Neural progenitor cell (in vitro differentiated cells): ENCODE measurements around the gene CREB3L2. TPM values are rescaled to one million over a fixed set of nuclear protein-coding genes. Genes with fewer than 3 reads are reported as not detected.

Experiments
- DNase-seq: peaks from one replicate; pipeline ENCODE4 v3.0.0-alpha.2; 2016; ENCODE audit warnings: low spot score
- H2AFZ ChIP-seq: fragments of 200-600 bp; sonication (generic); replicated peaks from 2 replicates; pipeline ENCODE4 v1.6.1; 2016; ENCODE audit warnings: antibody characterized with exemption
- H3F3A ChIP-seq: fragments of 200-600 bp; sonication (generic); 2 replicates; pipeline ENCODE4 v1.6.1; 2016; ENCODE audit warnings: antibody characterized with exemption, low read depth
- H3K27ac ChIP-seq: fragments of 200-600 bp; sonication (generic); 2 replicates; pipeline ENCODE4 v1.5.1; 2016; ENCODE audit warnings: mild to moderate bottlenecking
- H3K27me3 ChIP-seq: fragments of 200-600 bp; sonication (generic); 2 replicates; pipeline ENCODE4 v1.6.1; 2016; ENCODE audit warnings: mild to moderate bottlenecking, moderate library complexity
- H3K36me3 ChIP-seq: fragments of 200-600 bp; sonication (generic); 2 replicates; pipeline ENCODE4 v1.5.1; 2016
- H3K4me1 ChIP-seq: fragments of 200-600 bp; sonication (generic); 2 replicates; pipeline ENCODE4 v1.6.1; 2016; ENCODE audit warnings: mixed run types
- H3K4me2 ChIP-seq: fragments of 200-600 bp; sonication (generic); 2 replicates; pipeline ENCODE4 v1.6.1; 2016
- H3K4me3 ChIP-seq: fragments of 200-600 bp; sonication (generic); 2 replicates; pipeline ENCODE4 v1.5.1; 2016
- H3K79me2 ChIP-seq: fragments of 200-600 bp; sonication (generic); 2 replicates; pipeline ENCODE4 v1.6.1; 2016; ENCODE audit warnings: low read depth
- H3K9ac ChIP-seq: fragments of 200-600 bp; sonication (generic); 2 replicates; pipeline ENCODE4 v1.6.1; 2016
- H3K9me3 ChIP-seq: fragments of 200-600 bp; sonication (generic); 2 replicates; pipeline ENCODE4 v1.5.1; 2016; ENCODE audit warnings: low read depth
- H4K20me1 ChIP-seq: fragments of 200-600 bp; sonication (generic); 2 replicates; pipeline ENCODE4 v1.6.1; 2016; ENCODE audit warnings: low read depth
- H3K27ac Mint-ChIP-seq: 3 replicates; pipeline ENCODE4 v1.8.0; 2021; ENCODE audit warnings: mixed read lengths
- H3K27me3 Mint-ChIP-seq: 2 replicates; pipeline ENCODE4 v1.8.0; 2022; ENCODE audit warnings: low read depth, mild to moderate bottlenecking, inconsistent platforms, moderate library complexity, mixed read lengths; ENCODE audit not compliant: insufficient read depth
- H3K36me3 Mint-ChIP-seq: 3 replicates; pipeline ENCODE4 v1.8.0; 2021; ENCODE audit warnings: mixed read lengths
- H3K4me1 Mint-ChIP-seq: 3 replicates; pipeline ENCODE4 v1.8.0; 2021; ENCODE audit warnings: mixed read lengths
- H3K4me3 Mint-ChIP-seq: 3 replicates; pipeline ENCODE4 v1.8.0; 2021; ENCODE audit warnings: mild to moderate bottlenecking, moderate library complexity, mixed read lengths
- H3K9me3 Mint-ChIP-seq: 3 replicates; pipeline ENCODE4 v1.8.0; 2020; ENCODE audit warnings: mixed read lengths
- CTCF ChIP-seq: fragments of 200-600 bp; sonication (generic); IDR thresholded peaks from 2 replicates; pipeline ENCODE4 v1.5.1; 2017; ENCODE audit warnings: antibody characterized with exemption, mild to moderate bottlenecking
- EZH2 ChIP-seq: fragments of 200-600 bp; sonication (generic); IDR thresholded peaks from 2 replicates; pipeline ENCODE4 v1.6.1; 2017; ENCODE audit warnings: antibody characterized with exemption, mild to moderate bottlenecking, moderate library complexity
- EZH2phosphoT487 ChIP-seq: fragments of 200-600 bp; sonication (generic); IDR thresholded peaks from 2 replicates; pipeline ENCODE4 v1.6.1; 2017; ENCODE audit warnings: antibody characterized with exemption
- total RNA-seq: library from RNA; depleted of rRNA; stranded (reverse); fragments of >200 nt; gene quantifications from 2 replicates; pipeline ENCODE4 v1.2.3, GENCODE V29; 2015; ENCODE audit warnings: low replicate concordance

The CREB3L2 gene
- 9.9 and 10.7 TPM in 2 replicates for total RNA-seq

DNA sequence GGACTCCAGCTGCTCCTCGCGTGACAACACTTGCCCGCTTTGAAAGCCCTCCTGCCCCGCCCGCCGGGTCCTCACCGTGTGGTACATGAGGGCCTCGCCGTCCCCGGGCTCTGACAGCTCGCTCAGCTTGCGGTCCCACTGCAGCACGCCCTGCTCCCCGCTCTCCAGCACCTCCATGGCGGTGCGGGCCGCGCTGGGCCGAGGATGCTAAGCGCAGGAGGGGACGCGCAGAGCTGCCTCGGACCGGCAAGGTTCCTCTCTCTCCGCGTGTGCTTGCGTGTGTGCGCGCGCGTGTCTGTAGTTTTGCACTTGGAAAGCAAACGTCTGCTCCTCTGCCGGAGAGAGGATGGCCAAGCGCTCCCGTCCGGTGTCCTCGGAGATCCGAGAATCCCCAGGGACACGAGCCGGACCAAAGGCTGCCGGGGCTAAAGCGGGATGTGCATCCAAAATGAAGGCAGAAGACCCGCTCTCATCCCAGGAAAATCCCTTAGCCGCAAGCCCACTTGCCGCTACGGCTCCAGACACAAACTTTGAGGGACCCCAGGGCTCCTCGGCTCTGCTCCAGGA lies at the start of gene CREB3L2:
TSS of gene CREB3L2 (minus strand) at position 558 of the 567 bp plus-strand sequence. CDS start at position 177, 381 bp downstream.
- H3K27me3 Mint-ChIP-seq: no peaks in the 10 kb centered on the region
- no peaks in the 10 kb centered on the region for H3K9me3 Mint-ChIP-seq
- peak within 1 kb of the TSS; percentile 87 for H3K27ac Mint-ChIP-seq

DNA sequence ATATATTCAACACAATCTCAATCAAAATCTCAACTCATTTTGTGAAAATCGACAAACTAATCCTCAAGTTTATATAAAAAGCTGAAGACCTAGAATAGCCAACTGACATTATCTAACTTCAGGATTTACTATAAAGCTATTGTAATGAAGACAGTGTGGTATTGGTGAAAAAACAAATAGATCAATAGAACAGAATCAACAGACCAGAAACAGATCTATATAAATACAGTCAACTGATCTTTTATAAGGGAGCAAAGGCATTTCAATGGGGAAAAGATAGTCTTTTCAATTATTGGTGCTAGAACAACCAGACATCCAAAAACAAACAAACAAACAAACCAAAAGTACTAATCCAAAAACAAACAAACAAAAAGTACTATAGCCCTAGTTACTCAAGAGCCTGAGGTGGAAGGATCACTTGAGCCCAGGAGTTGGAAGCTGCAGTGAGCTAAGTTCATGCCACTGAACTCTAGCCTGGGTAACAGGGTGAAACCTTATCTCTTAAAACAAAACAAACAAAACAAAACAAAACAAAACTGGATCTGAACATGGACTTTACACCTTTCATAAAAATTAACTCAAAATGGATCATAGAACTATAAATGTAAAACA lies 47.7 kb upstream of the CREB3L2 start:
- Mint-ChIP-seq H3K4me3 (no peak overlapping the region), H3K27ac (no peak overlapping the region), H3K9me3 (peaks cover 2% of the 10 kb centered on the region), H3K36me3 (peaks cover 2% of the 10 kb centered on the region), H3K27me3 (peaks cover 4% of the 10 kb centered on the region), H3K4me1 (peaks cover 15% of the 10 kb centered on the region)
- no peaks in the 10 kb centered on the region for H3K9me3 ChIP-seq
- H3K4me1 ChIP-seq: no peaks in the 10 kb centered on the region
- no peaks in the 10 kb centered on the region for H3K36me3 ChIP-seq
- no peak for DNase-seq
- H3K4me2 ChIP-seq: no peak overlapping the region
- H4K20me1 ChIP-seq: no peaks in the 10 kb centered on the region
- H3K27ac ChIP-seq: no peak overlapping the region
- H3F3A ChIP-seq: no peaks in the 10 kb centered on the region
- TF ChIP-seq CTCF (no peak), EZH2phosphoT487 (no peak), EZH2 (no peak)
- no peak overlapping the region for H3K9ac ChIP-seq
- H3K79me2 ChIP-seq: no peaks in the 10 kb centered on the region
- no peak overlapping the region for H3K4me3 ChIP-seq
- H2AFZ ChIP-seq: no peak overlapping the region
- no peaks in the 10 kb centered on the region for H3K27me3 ChIP-seq

More for the DNA sequence above, at the start of gene CREB3L2:
- peaks cover 50% of the 10 kb centered on the region for H3K79me2 ChIP-seq
- DNase-seq: peak; percentile 87
- peaks cover 11% of the 10 kb centered on the region for H4K20me1 ChIP-seq
- H3K4me1 Mint-ChIP-seq: peaks cover 26% of the 10 kb centered on the region
- peak within 1 kb of the TSS; percentile 96 for H3K4me3 Mint-ChIP-seq
- peak within 1 kb of the TSS; percentile 83 for H3K27ac ChIP-seq
- H3K4me2 ChIP-seq: peak within 1 kb of the TSS; percentile 92
- H3K9ac ChIP-seq: peak within 1 kb of the TSS; percentile 69
- peak within 1 kb of the TSS; percentile 86 for H2AFZ ChIP-seq
- peaks cover 15% of the 10 kb centered on the region for H3F3A ChIP-seq
- no peaks in the 10 kb centered on the region for H3K27me3 ChIP-seq
- peaks cover 12% of the 10 kb centered on the region for H3K4me1 ChIP-seq
- H3K4me3 ChIP-seq: peak within 1 kb of the TSS; percentile 93
- TF ChIP-seq CTCF (no peak), EZH2 (no peak), EZH2phosphoT487 (no peak)
- no peaks in the 10 kb centered on the region for H3K36me3 ChIP-seq
- H3K36me3 Mint-ChIP-seq: peaks cover 11% of the 10 kb centered on the region
- H3K9me3 ChIP-seq: no peaks in the 10 kb centered on the region

- H3K36me3 Mint-ChIP-seq: peaks cover 3% of the 10 kb centered on the region
- no peaks in the 10 kb centered on the region for H3F3A ChIP-seq
- TF ChIP-seq EZH2phosphoT487: no peak
- no peak for TF ChIP-seq CTCF
- TF ChIP-seq EZH2: no peak
- H2AFZ ChIP-seq: no peak overlapping the region
- H3K4me3 ChIP-seq: no peak overlapping the region
- no peak overlapping the region for H3K4me3 Mint-ChIP-seq
- no peaks in the 10 kb centered on the region for H4K20me1 ChIP-seq
- H3K4me2 ChIP-seq: no peak overlapping the region
- peaks cover 2% of the 10 kb centered on the region for H3K9me3 Mint-ChIP-seq
- no peak overlapping the region for H3K9ac ChIP-seq
- no peak overlapping the region for H3K27ac ChIP-seq
- H3K27me3 Mint-ChIP-seq: peaks cover 4% of the 10 kb centered on the region
- H3K36me3 ChIP-seq: no peaks in the 10 kb centered on the region
- peaks cover 15% of the 10 kb centered on the region for H3K4me1 Mint-ChIP-seq
- no peaks in the 10 kb centered on the region for H3K27me3 ChIP-seq
- no peak for DNase-seq
- no peaks in the 10 kb centered on the region for H3K79me2 ChIP-seq
- no peaks in the 10 kb centered on the region for H3K4me1 ChIP-seq
- H3K27ac Mint-ChIP-seq: no peak overlapping the region
- no peaks in the 10 kb centered on the region for H3K9me3 ChIP-seq
Measured at GRCh38 chr7:138047907-138048306, 46.0 kb upstream of the CREB3L2 start.
